ENCODE results near the gene SLC35F3. TPM values are rescaled to one million over a fixed set of nuclear protein-coding genes. Genes with fewer than 3 reads are reported as not detected.

The SLC35F3 gene
- total RNA-seq, 1 experiment from 2014 or later: not detected

DNA sequence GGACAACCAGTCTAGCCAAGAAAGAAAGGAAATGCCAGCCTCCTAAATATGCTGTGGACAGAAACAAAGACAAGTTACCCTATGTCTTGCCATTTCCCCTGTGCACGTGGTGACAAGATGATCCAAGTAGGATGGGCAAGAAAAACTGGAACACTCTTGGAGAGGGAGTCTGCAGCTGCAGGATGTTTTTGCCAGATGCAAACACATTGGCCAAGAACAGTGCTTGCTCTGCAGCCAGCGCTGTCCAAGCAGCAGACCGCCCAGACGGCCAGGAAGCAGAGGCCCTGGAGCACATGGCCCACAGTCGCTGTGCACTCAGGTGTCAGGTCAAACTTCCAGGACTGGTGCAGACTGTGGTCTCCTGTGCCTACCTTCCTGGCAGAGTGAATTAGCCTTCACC is 189.3 kb downstream of the SLC35F3 start:
- Mint-ChIP-seq H3K36me3 (ENCODE audit: insufficient read depth, unreplicated experiment) (no peaks in the 10 kb centered on the region), H3K27me3 (ENCODE audit: insufficient read depth, unreplicated experiment) (peaks cover 21% of the 10 kb centered on the region), H3K4me1 (ENCODE audit: low read depth, unreplicated experiment) (no peaks in the 10 kb centered on the region), H3K9me3 (ENCODE audit: unreplicated experiment) (peaks cover 16% of the 10 kb centered on the region), H3K4me3 (ENCODE audit: unreplicated experiment) (no peak overlapping the region), H3K27ac (ENCODE audit: unreplicated experiment) (no peak overlapping the region)
- TF ChIP-seq, protein P1, sequence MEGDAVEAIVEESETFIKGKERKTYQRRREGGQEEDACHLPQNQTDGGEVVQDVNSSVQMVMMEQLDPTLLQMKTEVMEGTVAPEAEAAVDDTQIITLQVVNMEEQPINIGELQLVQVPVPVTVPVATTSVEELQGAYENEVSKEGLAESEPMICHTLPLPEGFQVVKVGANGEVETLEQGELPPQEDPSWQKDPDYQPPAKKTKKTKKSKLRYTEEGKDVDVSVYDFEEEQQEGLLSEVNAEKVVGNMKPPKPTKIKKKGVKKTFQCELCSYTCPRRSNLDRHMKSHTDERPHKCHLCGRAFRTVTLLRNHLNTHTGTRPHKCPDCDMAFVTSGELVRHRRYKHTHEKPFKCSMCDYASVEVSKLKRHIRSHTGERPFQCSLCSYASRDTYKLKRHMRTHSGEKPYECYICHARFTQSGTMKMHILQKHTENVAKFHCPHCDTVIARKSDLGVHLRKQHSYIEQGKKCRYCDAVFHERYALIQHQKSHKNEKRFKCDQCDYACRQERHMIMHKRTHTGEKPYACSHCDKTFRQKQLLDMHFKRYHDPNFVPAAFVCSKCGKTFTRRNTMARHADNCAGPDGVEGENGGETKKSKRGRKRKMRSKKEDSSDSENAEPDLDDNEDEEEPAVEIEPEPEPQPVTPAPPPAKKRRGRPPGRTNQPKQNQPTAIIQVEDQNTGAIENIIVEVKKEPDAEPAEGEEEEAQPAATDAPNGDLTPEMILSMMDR (IDR thresholded peaks at IDR 0.05; ENCODE audit: insufficient read depth in 1 of 2, low read depth in 1 of 2, low read length in 1 of 2, severe bottlenecking in 1 of 2, unreplicated experiment in 1 of 2): no peak
- intact Hi-C loops (cut with micrococcal nuclease; ENCODE audit: unreplicated experiment): no loop called here
- CTCF ChIA-PET: interaction anchor here (0.5 kb wide), 1 partner anchor 182 kb away, joined by 3 read pairs; no protein-coding TSS in a partner anchor
- Histone ChIP-seq H3K27me3 (replicated peaks; ENCODE audit: control insufficient read depth, insufficient read depth, low read length) (no peaks in the 10 kb centered on the region), H3K4me1 (no peaks in the 10 kb centered on the region), H3K36me3 (ENCODE audit: control insufficient read depth, insufficient read depth, low read length) (no peaks in the 10 kb centered on the region), H3K9me3 (peaks cover 23% of the 10 kb centered on the region; the same call in 1 of the 2 replicates), H3K4me3 (ENCODE audit: low read depth, low read length) (no peak overlapping the region)
- POLR2A ChIA-PET: no interaction called here
- BruUV-seq (replicated peaks): no TSS peak
- DNase-seq: no peak

DNA sequence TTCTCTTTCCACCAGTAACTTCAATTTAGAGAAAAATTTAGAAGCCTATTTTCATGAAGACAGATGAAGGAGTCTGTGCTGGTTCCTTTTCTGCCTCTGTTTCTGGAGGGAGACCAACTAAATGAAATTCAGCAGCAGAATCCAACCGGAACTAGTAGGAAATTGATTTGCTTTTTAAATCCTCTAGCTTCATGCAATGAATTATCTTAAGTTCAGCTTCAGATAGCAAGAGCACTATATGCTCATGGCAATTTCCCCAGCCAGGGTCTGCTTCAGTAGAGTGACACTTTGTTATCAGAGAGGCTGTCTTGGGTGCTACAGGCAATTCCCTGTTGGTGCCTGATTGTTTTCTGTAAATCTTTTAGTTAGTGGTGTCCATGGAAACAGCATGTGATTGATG is 189.7 kb downstream of the SLC35F3 start:
- TF ChIP-seq, protein P1 (IDR thresholded peaks at IDR 0.05; ENCODE audit: insufficient read depth in 1 of 2, low read depth in 1 of 2, low read length in 1 of 2, severe bottlenecking in 1 of 2, unreplicated experiment in 1 of 2): no peak
- H3K4me3 Mint-ChIP-seq (ENCODE audit: unreplicated experiment): no peak overlapping the region
- H3K27me3 Mint-ChIP-seq (ENCODE audit: insufficient read depth, unreplicated experiment): peaks cover 20% of the 10 kb centered on the region
- no peaks in the 10 kb centered on the region for H3K4me1 Mint-ChIP-seq (ENCODE audit: low read depth, unreplicated experiment)
- no peak for DNase-seq
- intact Hi-C loops (cut with micrococcal nuclease; ENCODE audit: unreplicated experiment): no loop called here
- Histone ChIP-seq H3K27me3 (replicated peaks; ENCODE audit: control insufficient read depth, insufficient read depth, low read length) (no peaks in the 10 kb centered on the region), H3K36me3 (ENCODE audit: control insufficient read depth, insufficient read depth, low read length) (no peaks in the 10 kb centered on the region), H3K4me3 (ENCODE audit: low read depth, low read length) (no peak overlapping the region), H3K4me1 (no peaks in the 10 kb centered on the region), H3K9me3 (peaks cover 20% of the 10 kb centered on the region; the same call in 1 of the 2 replicates)
- no peaks in the 10 kb centered on the region for H3K36me3 Mint-ChIP-seq (ENCODE audit: insufficient read depth, unreplicated experiment)
- ChIA-PET CTCF (no interaction called here), POLR2A (no interaction called here)
- no TSS peak for BruUV-seq (replicated peaks)
- no peak overlapping the region for H3K27ac Mint-ChIP-seq (ENCODE audit: unreplicated experiment)
- peaks cover 12% of the 10 kb centered on the region for H3K9me3 Mint-ChIP-seq (ENCODE audit: unreplicated experiment)

DNA sequence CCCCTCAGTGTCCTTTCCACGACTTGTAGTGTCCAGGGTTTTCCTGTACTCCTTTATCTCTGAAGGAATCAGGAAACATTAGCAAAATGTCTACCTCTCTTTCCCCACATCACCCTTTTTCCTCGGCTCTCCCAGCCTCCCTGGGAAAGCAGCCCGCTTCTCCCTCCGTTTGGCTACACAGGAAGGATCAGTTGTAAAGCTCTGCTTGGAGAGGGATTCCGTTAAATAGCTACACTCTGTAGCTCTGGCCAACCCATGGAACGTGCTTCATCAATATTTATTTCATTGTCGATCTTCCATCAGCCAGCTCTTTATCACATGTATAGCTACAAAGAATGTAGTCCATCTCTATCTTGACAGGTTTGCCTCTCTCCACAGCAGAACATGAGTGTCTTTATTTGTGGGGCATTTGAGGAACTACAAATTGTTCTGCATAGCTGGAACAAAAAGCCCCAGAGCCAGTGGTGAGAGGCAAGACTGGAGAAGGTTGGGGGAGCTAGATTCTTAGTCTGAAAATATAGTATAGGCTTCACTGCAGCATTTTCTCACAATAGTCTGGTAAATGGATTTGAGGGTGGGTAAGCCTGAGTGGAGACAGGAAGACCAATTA is 191.8 kb downstream of the SLC35F3 start:
- H3K4me1 Mint-ChIP-seq (ENCODE audit: low read depth, unreplicated experiment): no peaks in the 10 kb centered on the region
- TF ChIP-seq, protein P1 (IDR thresholded peaks at IDR 0.05; ENCODE audit: insufficient read depth in 1 of 2, low read depth in 1 of 2, low read length in 1 of 2, severe bottlenecking in 1 of 2, unreplicated experiment in 1 of 2): no peak
- H3K27me3 Mint-ChIP-seq (ENCODE audit: insufficient read depth, unreplicated experiment): peaks cover 20% of the 10 kb centered on the region
- BruUV-seq (replicated peaks): no TSS peak
- ChIA-PET CTCF (no interaction called here), POLR2A (no interaction called here)
- intact Hi-C loops (cut with micrococcal nuclease; ENCODE audit: unreplicated experiment): no loop called here
- DNase-seq: no peak
- H3K9me3 Mint-ChIP-seq (ENCODE audit: unreplicated experiment): no peaks in the 10 kb centered on the region
- H3K9me3 ChIP-seq: 0 out of 2 replicates have a peak, but pooled peaks cover 3% of the 10 kb centered on the region
- H3K36me3 Mint-ChIP-seq (ENCODE audit: insufficient read depth, unreplicated experiment): no peaks in the 10 kb centered on the region
- H3K4me3 Mint-ChIP-seq (ENCODE audit: unreplicated experiment): no peak overlapping the region
- no peaks in the 10 kb centered on the region for H3K27me3 ChIP-seq (replicated peaks; ENCODE audit: control insufficient read depth, insufficient read depth, low read length)
- no peaks in the 10 kb centered on the region for H3K36me3 ChIP-seq (ENCODE audit: control insufficient read depth, insufficient read depth, low read length)
- no peaks in the 10 kb centered on the region for H3K4me1 ChIP-seq
- no peak overlapping the region for H3K27ac Mint-ChIP-seq (ENCODE audit: unreplicated experiment)
- H3K4me3 ChIP-seq (ENCODE audit: low read depth, low read length): no peak overlapping the region
